IMR-90 (cell line): ENCODE measurements around the gene RADIL.

Experiments used
- BHLHE40 ChIP-seq: fragments of 150-350 bp; IDR thresholded peaks from 2 replicates; pipeline ENCODE4 v1.6.1; 2016; ENCODE audit warnings: mild to moderate bottlenecking, low read depth, low read length
- CEBPB ChIP-seq: IDR thresholded peaks from 2 replicates; pipeline ENCODE4 v1.6.1; 2012; ENCODE audit warnings: low read depth, low read length, improper control_type of control experiment
- FOS ChIP-seq: fragments of 150-350 bp; IDR thresholded peaks from 2 replicates; pipeline ENCODE4 v1.6.1; 2016; ENCODE audit warnings: low read depth, low read length
- MAZ ChIP-seq: IDR thresholded peaks from 2 replicates; pipeline ENCODE4 v1.6.1; 2012; ENCODE audit warnings: low read depth, mild to moderate bottlenecking, low read length, improper control_type of control experiment, moderate library complexity, borderline replicate concordance
- MXI1 ChIP-seq: IDR thresholded peaks from 2 replicates; pipeline ENCODE4 v1.6.1; 2012; ENCODE audit warnings: low read depth, mild to moderate bottlenecking, low read length, moderate library complexity, borderline replicate concordance
- NFE2L2 ChIP-seq: fragments of 150-350 bp; IDR thresholded peaks from 2 replicates; pipeline ENCODE4 v1.6.1; 2016; ENCODE audit warnings: low read depth, mild to moderate bottlenecking, low read length
- POLR2A ChIP-seq: IDR thresholded peaks from 2 replicates; pipeline ENCODE4 v1.6.1; 2012; ENCODE audit warnings: mild to moderate bottlenecking, low read depth, low read length
- RAD21 ChIP-seq: IDR thresholded peaks from 2 replicates; pipeline ENCODE4 v1.6.1; 2012; ENCODE audit warnings: low read length, improper control_type of control experiment
- RCOR1 ChIP-seq: IDR thresholded peaks from 2 replicates; pipeline ENCODE4 v1.6.1; 2012; ENCODE audit warnings: mild to moderate bottlenecking, low read length, improper control_type of control experiment; ENCODE audit not compliant: insufficient replicate concordance
- RFX5 ChIP-seq: IDR thresholded peaks from 2 replicates; pipeline ENCODE4 v1.8.0; 2012; ENCODE audit warnings: low read depth, mild to moderate bottlenecking, low read length, moderate library complexity
- SMC3 ChIP-seq: fragments of 150-350 bp; IDR thresholded peaks from 2 replicates; pipeline ENCODE4 v1.6.1; 2016; ENCODE audit warnings: low read depth, mild to moderate bottlenecking, antibody characterized with exemption, low read length, moderate library complexity
- TF ChIP-seq, protein P1 (sequence below): conservative IDR thresholded peaks from 2 replicates; pipeline ENCODE4 v1.5.1; 2012; ENCODE audit warnings: mild to moderate bottlenecking, low read depth, low read length, improper control_type of control experiment
- TF ChIP-seq, protein P2 (sequence below): fragments of 150-350 bp; IDR thresholded peaks from 2 replicates; pipeline ENCODE4 v1.6.1; 2017; ENCODE audit warnings: mild to moderate bottlenecking, antibody characterized with exemption, low read length, low read depth
- TF ChIP-seq, protein P3 (sequence below): fragments of 150-350 bp; IDR thresholded peaks from 2 replicates; pipeline ENCODE4 v1.6.1; 2016; ENCODE audit warnings: low read depth, mild to moderate bottlenecking, low read length, moderate library complexity, borderline replicate concordance

DNA sequence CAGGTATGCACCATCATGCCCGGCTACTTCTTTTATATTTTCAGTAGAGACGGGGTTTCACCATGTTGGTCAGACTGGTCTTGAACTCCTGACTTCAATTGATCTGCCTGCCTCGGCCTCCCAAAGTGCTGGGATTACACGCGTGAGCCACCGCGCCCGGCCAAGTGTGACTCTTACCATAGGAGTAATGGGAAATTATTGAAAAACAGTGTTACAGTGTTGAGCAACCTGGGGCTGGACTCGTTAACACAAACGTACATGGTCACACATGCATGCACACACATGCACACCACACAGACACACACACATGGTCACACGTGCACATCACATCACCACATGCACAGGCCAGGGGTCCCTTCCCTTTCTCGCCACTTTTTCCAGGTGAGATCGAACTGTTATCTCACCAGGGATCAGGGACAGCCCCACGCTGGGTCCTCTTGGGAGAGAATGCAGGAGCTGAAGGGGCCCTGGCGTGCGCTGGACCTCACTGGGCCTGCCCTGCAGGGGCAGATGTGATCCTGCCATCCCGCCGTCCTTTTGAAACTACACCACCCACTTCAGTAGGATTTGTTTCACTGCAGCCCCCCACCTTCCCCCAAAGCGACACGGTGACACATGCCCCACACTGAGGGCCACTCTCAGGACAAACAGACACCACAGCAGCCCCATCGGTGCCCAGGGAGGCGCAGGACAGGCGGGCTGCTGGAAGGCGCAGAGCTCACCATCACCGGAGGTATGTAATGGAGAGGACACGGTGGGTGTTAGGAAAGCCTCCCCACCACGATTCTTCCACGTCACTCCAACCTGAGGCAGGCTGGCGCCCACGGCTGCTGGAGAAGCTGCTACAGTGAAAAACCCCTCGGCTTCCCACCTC, 10.2 kb downstream of the RADIL start:
- TF ChIP-seq, protein P1, sequence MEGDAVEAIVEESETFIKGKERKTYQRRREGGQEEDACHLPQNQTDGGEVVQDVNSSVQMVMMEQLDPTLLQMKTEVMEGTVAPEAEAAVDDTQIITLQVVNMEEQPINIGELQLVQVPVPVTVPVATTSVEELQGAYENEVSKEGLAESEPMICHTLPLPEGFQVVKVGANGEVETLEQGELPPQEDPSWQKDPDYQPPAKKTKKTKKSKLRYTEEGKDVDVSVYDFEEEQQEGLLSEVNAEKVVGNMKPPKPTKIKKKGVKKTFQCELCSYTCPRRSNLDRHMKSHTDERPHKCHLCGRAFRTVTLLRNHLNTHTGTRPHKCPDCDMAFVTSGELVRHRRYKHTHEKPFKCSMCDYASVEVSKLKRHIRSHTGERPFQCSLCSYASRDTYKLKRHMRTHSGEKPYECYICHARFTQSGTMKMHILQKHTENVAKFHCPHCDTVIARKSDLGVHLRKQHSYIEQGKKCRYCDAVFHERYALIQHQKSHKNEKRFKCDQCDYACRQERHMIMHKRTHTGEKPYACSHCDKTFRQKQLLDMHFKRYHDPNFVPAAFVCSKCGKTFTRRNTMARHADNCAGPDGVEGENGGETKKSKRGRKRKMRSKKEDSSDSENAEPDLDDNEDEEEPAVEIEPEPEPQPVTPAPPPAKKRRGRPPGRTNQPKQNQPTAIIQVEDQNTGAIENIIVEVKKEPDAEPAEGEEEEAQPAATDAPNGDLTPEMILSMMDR = no peak
- TF ChIP-seq POLR2A (no peak), SMC3 (no peak), CEBPB (no peak), RAD21 (no peak), FOS (no peak), MAZ (no peak), RCOR1 (no peak), RFX5 (no peak), BHLHE40 (no peak), MXI1 (no peak), NFE2L2 (no peak)
- TF ChIP-seq, protein P2, sequence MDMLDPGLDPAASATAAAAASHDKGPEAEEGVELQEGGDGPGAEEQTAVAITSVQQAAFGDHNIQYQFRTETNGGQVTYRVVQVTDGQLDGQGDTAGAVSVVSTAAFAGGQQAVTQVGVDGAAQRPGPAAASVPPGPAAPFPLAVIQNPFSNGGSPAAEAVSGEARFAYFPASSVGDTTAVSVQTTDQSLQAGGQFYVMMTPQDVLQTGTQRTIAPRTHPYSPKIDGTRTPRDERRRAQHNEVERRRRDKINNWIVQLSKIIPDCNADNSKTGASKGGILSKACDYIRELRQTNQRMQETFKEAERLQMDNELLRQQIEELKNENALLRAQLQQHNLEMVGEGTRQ = no peak
- TF ChIP-seq, protein P3, sequence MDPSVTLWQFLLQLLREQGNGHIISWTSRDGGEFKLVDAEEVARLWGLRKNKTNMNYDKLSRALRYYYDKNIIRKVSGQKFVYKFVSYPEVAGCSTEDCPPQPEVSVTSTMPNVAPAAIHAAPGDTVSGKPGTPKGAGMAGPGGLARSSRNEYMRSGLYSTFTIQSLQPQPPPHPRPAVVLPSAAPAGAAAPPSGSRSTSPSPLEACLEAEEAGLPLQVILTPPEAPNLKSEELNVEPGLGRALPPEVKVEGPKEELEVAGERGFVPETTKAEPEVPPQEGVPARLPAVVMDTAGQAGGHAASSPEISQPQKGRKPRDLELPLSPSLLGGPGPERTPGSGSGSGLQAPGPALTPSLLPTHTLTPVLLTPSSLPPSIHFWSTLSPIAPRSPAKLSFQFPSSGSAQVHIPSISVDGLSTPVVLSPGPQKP = no peak
